ENCODE measurements around the gene SSPN.

The SSPN gene

DNA sequence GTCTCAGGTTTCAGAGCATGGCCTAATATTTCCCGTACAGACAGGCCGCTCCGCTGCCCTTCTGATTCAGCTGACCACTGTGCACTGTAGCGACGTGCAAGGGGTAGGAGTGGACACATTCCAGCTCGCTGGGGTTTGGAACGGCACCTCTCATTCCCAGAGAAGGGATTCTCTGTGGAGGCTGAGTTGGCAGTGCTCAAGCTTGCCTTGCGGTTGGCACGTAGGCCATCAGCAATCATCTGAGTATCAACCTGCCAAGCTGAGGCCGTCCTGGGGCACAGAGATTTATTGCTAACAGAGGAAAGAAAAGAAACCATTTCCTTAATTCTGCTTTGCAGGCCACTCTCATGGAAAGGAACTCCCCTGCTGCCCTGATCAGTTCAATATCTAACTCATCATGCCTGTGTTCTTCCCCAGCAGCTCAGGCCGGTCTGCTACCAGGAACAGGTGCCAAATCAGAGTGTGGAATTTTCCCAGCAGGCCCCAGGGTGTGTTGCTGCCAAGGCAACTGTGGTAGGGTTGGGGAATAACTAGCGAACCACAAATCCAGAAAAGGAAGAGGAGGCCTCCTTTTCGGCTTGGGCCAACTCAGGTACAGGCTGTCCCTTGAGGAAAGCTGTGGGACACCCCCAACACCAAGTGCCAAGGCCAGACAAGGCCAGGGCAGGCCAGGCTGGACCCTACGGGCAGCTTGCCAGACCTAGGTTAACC, 92.5 kb downstream of the SSPN start:
- DNase-seq = no peak

DNA sequence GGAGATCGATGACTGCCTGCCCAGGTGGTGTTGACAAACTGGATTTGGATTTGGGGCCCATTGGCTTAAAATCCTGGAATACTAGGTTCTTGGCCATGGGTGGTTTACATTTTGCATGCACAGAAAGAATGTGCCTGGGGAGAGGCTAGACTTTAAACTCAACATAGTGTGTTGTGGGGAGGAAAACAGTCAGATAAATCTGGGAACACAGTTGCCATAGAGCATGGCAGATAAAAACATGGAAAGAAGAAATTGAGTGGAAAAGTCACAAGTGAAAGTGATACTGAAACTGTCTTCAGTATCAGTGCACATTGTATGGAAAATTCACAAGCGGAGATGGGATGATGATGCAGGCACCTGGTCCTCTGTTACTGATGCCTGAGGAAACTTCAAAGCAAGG, 95.2 kb downstream of the SSPN start:
- no peak for DNase-seq

DNA sequence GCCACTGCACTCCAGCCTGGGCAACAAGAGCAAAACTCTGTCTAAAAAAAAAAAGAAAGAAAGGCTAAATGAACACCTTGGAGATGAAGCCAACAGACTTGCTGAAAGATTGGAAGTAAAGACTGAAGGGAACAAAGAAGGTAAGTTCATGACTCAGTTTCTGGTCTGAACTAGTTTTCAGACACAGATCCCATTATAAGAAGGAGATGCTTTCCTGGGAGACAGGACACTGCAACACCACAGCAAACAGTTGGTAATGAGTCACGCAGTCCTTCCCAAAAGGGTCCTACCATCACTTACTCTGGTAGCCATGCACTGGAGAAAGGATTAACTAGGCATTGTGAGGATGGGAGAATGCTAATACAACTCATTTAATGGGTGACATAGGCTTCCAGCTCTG, 97.2 kb downstream of the SSPN start:
- no peak for DNase-seq

DNA sequence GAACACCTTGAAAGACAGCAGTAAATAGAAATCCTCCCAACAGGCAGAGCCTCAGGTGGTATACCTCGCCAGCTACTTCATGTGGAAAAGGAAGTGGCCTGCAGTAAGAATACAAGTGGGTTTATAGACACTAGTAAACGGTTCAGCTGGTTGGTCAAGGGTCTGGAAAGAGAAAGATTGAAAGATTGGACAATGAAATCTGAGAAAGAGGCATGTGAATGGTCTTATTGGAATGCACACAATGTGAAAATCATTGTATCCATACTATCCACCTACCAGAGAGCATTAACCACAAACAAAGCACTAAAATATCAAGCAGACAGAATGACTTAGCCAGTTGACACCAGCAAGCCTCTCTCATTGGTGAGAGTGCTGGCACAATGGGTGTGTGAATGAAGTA, 98.2 kb downstream of the SSPN start:
- DNase-seq = no peak

DNA sequence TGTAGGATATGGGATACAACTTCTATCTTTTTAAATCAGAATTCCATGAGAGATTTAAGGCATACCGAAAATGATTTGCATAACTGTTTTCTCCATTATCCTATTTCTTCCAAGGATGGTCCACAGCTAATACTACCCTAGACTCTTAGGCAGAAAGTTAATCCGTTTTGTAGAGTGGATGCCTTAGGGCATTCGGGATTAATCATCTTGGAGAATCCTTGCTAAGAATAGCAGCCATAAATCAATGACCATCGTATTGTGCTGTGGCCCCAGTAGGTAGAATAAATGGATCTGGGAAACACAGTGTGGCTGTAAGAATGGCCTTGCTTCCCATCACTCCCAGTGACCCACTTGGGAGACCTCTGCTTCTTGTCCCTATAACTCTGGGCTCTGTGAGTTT, 99.6 kb downstream of the SSPN start:
- DNase-seq = no peak

DNA sequence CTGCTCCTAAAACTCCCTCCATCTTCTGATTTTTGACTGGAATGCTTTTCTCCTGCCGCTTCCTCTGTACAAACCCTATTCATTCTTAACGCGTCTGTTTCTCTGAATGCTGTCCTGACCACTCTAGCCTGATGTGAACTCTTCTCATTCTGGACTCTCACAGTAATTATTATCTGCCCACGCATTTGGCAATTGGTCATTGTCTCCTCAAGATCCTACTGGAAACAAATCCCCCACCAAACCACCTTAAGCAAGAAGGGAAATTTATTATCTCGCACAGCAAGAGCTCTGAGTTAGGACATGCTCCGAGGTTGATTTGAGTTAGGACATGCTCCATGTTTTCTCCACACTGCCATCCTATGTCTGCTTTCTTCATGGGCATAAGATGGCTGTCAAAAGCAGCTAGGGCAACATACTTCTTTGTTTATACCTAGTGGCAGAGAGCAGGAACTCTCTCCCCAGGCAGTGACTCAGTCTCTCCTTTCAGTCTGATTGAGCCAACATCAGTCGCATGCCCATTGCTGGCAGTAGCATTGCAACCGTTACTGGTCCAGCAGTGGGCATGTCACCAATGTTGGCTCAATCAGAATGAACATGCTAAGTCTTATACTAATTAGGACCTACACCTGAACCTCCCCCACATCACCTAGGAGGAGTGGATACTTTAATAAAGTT, 102.2 kb downstream of the SSPN start:
- DNase-seq = no peak

DNA sequence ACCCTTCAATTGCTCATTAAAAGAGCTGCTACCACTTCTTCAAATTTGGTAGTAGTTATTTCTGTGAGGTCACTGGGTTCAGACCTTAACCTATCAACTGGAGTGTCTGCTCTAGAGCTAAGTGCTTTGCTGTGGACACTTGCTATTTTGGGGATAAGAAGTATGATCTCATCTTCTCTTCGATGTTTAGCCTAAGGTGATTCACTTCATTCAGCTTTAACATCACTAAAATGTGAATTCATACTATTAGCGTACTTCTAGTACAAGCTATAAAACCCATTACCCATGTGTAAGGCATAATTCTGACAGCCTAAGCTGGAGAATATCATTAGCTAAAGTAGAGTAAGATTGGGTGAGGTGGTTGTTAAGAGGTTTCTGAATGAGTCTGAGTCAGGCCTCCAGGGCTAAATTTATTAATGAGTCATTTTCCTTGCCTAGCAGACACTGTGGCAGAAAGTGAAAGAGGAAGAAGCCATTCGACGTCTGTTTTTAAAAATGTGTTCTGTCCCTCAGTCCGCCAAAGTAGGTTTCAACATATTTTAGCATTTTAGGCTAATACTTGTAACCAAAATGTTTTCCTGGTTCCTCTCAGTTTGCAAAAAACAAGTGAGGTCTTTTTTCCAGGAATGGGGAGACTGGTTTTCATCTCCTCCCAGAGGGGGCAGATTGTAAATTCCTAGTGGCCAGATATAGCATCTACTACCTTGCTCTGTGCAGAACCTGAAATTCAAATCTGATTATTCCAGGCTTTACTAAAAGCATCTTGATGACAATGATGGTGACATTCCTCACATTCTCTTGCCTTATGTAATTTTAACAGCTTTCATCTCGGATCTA, 103.6 kb downstream of the SSPN start:
- no peak for DNase-seq

DNA sequence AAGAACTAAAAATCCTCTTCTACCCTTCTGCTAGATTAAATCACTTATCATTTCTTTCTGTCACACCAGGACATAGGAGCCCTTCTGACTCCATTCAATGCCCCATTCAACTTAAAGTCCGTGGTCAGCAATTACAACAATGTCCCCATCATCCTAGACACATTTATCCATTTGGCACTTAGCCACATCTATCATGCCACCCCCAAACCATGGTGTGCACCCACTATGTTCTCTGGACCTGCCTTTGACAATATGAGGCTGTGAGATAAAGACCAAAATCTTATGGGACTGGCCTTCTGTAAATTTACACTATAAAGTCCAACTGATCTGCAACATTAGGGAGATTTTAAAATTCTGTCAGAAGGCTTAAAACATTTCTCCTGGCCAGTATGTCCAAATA, 104.4 kb downstream of the SSPN start:
- DNase-seq = no peak

All from activated CD4-positive, CD25-positive, alpha-beta regulatory T cell treated with anti-CD3 and anti-CD28 coated beads, Interleukin-2, amount 50 U/mL, for 72 hours (primary cell).